Ascending aorta (tissue), 2 donors: ENCODE measurements around the gene RAPGEF2. TPM values are rescaled to one million over a fixed set of nuclear protein-coding genes. Genes with fewer than 3 reads are reported as not detected.

Source experiments
- DNase-seq, 2 donors: peaks; one replicate each; pipeline ENCODE4 v3.0.0-alpha.2; 2019; ENCODE audit warnings: low spot score in 2 of 2
- H3K27ac ChIP-seq, 2 donors: fragments of 200-600 bp; sonication (generic); one replicate each; pipeline ENCODE4 v1.5.1; 2016 to 2017; ENCODE audit warnings: mild to moderate bottlenecking in 1 of 2
- H3K27me3 ChIP-seq: fragments of 200-600 bp; sonication (generic); one replicate; pipeline ENCODE4 v1.5.1; 2017
- H3K36me3 ChIP-seq, 2 donors: fragments of 200-600 bp; sonication (generic); one replicate each; pipeline ENCODE4 v1.5.1; 2016
- H3K4me1 ChIP-seq, 2 donors: fragments of 200-600 bp; sonication (generic); one replicate each; pipeline ENCODE4 v1.5.1; 2016 to 2017; ENCODE audit warnings: mild to moderate bottlenecking in 1 of 2
- H3K4me3 ChIP-seq, 2 donors: fragments of 200-600 bp; sonication (generic); one replicate each; pipeline ENCODE4 v1.5.1; 2016 to 2017; ENCODE audit warnings: mild to moderate bottlenecking in 1 of 2
- H3K9me3 ChIP-seq, 2 donors: fragments of 200-600 bp; sonication (generic); one replicate each; pipeline ENCODE4 v1.5.1; 2016
- CTCF ChIP-seq, 3 experiments: fragments of 200-600 bp in 2 of 3; fragments of 450-650 bp in 1 of 3; sonication (generic) in 2 of 3; IDR thresholded peaks; one replicate each; pipeline ENCODE4 v1.5.1; 2016 to 2019; ENCODE audit warnings: antibody characterized with exemption in 3 of 3, mild to moderate bottlenecking in 1 of 3, moderate library complexity in 1 of 3
- intact Hi-C: fragments of 100-400 bp; cut with DNase I; formaldehyde crosslinking; loops from one replicate; pipeline ENCODE4 v1.15.1; 2023
- total RNA-seq: library from RNA; depleted of rRNA; stranded (reverse); fragments of >200 nt; gene quantifications from one replicate; pipeline ENCODE4 v1.1.0, GENCODE V29; 2016

RAPGEF2 gene
- total RNA-seq, 1 donor from 2014 or later: 65.7 TPM

GRCh38 chr4:159383562-159383931 is 280.7 kb downstream of the RAPGEF2 start:
- no peak for TF ChIP-seq CTCF (IDR thresholded peaks at IDR 0.05)
- H3K27ac ChIP-seq: no peak overlapping the region
- no peaks in the 10 kb centered on the region for H3K36me3 ChIP-seq
- no peak overlapping the region for H3K4me3 ChIP-seq
- intact Hi-C loops: no loop called here
- H3K4me1 ChIP-seq: no peaks in the 10 kb centered on the region
- no peak for DNase-seq
- peaks cover 0 to 10% of the 10 kb centered on the region in 2 donors for H3K9me3 ChIP-seq
- no peaks in the 10 kb centered on the region for H3K27me3 ChIP-seq

- intact Hi-C loops: no loop called here
- Histone ChIP-seq H3K4me3 (no peak overlapping the region), H3K9me3 (peaks cover 0 to 10% of the 10 kb centered on the region in 2 donors), H3K4me1 (no peaks in the 10 kb centered on the region), H3K36me3 (no peaks in the 10 kb centered on the region), H3K27me3 (no peaks in the 10 kb centered on the region), H3K27ac (no peak overlapping the region)
- TF ChIP-seq CTCF (IDR thresholded peaks at IDR 0.05): no peak
- DNase-seq: no peak
Observed at GRCh38 chr4:159384017-159384416, 281.1 kb downstream of the RAPGEF2 start.

- no peak overlapping the region for H3K4me3 ChIP-seq
- peaks cover 0 to 10% of the 10 kb centered on the region in 2 donors for H3K9me3 ChIP-seq
- no peak overlapping the region for H3K27ac ChIP-seq
- no peak for DNase-seq
- no peaks in the 10 kb centered on the region for H3K27me3 ChIP-seq
- TF ChIP-seq CTCF (IDR thresholded peaks at IDR 0.05): no peak
- H3K36me3 ChIP-seq: no peaks in the 10 kb centered on the region
- no peaks in the 10 kb centered on the region for H3K4me1 ChIP-seq
- intact Hi-C loops: no loop called here
Observed at GRCh38 chr4:159384632-159385031, 281.8 kb downstream of the RAPGEF2 start.

GRCh38 chr4:159386620-159387019 is 283.7 kb downstream of the RAPGEF2 start:
- H3K4me3 ChIP-seq: no peak overlapping the region
- TF ChIP-seq CTCF (IDR thresholded peaks at IDR 0.05): no peak
- intact Hi-C loops: no loop called here

GRCh38 chr4:159389756-159390155 is 286.9 kb downstream of the RAPGEF2 start:
- Histone ChIP-seq H3K9me3 (peaks cover 0 to 10% of the 10 kb centered on the region in 2 donors), H3K27me3 (no peaks in the 10 kb centered on the region), H3K4me1 (peaks cover 0 to 4% of the 10 kb centered on the region in 2 donors), H3K4me3 (no peak overlapping the region), H3K27ac (no peak overlapping the region), H3K36me3 (no peaks in the 10 kb centered on the region)
- intact Hi-C loops: no loop called here
- TF ChIP-seq CTCF (IDR thresholded peaks at IDR 0.05): no peak
- DNase-seq: no peak

More at GRCh38 chr4:159386620-159387019, 283.7 kb downstream of the RAPGEF2 start:
- no peak for DNase-seq
- H3K27me3 ChIP-seq: no peaks in the 10 kb centered on the region
- no peaks in the 10 kb centered on the region for H3K36me3 ChIP-seq
- no peak overlapping the region for H3K27ac ChIP-seq
- H3K4me1 ChIP-seq: no peaks in the 10 kb centered on the region
- peaks cover 0 to 10% of the 10 kb centered on the region in 2 donors for H3K9me3 ChIP-seq

GRCh38 chr4:159390648-159391047 is 287.8 kb downstream of the RAPGEF2 start:
- H3K27ac ChIP-seq: peak overlapping the region in 1 of 2 donors; percentile 23
- no peak for TF ChIP-seq CTCF (IDR thresholded peaks at IDR 0.05)
- peaks cover 0 to 6% of the 10 kb centered on the region in 2 donors for H3K4me1 ChIP-seq
- intact Hi-C loops: no loop called here
- H3K4me3 ChIP-seq: no peak overlapping the region
- peak in 1 of 2 donors; percentile 76 for DNase-seq
- peaks cover 0 to 10% of the 10 kb centered on the region in 2 donors for H3K9me3 ChIP-seq
- H3K27me3 ChIP-seq: no peaks in the 10 kb centered on the region
- no peaks in the 10 kb centered on the region for H3K36me3 ChIP-seq
